ENCODE data around the gene KCNQ1.

Gene KCNQ1

DNA sequence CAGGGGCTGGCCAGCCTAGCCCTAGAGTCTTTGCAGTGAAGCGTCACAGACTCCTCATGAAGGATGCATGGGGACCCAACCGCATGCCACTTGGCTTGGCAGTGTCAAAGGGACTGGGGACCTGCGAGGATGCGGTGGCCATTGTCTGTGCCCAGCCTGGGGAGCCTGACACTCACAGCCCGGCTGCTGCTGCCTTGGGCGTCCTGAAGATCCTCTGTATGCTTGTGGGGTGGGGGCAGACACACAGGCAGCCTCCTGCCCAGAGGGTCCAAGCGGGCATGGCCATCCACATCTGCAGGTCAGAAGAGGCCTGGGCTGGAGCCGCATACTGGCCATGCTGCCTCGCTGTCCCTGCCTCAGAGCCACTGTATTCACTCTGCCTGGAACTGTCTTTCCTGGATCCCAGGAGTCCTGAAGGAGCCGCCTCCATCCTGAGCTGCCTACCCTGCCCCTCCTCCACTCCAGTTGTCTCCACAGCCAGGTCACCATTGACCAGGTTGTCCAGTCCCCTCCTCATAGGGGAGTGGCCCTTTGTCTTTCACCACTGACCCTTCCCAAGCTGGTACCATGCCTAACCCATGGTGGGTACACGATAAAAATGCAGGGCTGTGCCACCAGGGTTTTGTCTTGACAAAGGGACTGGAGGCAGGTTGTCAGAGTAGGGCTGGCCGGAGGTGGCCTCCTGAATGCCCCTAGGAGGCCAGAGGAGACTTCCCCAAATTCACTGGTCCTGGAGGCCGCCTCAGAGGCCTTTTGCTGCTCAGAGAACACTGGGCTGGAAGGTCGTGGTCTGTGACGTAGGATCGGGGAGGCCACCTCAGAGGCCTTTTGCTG, 148.0 kb downstream of the KCNQ1 start:
- TF ChIP-seq, protein P1, sequence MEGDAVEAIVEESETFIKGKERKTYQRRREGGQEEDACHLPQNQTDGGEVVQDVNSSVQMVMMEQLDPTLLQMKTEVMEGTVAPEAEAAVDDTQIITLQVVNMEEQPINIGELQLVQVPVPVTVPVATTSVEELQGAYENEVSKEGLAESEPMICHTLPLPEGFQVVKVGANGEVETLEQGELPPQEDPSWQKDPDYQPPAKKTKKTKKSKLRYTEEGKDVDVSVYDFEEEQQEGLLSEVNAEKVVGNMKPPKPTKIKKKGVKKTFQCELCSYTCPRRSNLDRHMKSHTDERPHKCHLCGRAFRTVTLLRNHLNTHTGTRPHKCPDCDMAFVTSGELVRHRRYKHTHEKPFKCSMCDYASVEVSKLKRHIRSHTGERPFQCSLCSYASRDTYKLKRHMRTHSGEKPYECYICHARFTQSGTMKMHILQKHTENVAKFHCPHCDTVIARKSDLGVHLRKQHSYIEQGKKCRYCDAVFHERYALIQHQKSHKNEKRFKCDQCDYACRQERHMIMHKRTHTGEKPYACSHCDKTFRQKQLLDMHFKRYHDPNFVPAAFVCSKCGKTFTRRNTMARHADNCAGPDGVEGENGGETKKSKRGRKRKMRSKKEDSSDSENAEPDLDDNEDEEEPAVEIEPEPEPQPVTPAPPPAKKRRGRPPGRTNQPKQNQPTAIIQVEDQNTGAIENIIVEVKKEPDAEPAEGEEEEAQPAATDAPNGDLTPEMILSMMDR (IDR thresholded peaks at IDR 0.05; ENCODE audit: control insufficient read depth, insufficient read depth, low read depth, low read length, missing control alignments) = no peak
- H3K4me3 ChIP-seq (ENCODE audit: control insufficient read depth, low read depth, low read length) = no peak overlapping the region
- DNase-seq (ENCODE audit: low read depth) = no peak

DNA sequence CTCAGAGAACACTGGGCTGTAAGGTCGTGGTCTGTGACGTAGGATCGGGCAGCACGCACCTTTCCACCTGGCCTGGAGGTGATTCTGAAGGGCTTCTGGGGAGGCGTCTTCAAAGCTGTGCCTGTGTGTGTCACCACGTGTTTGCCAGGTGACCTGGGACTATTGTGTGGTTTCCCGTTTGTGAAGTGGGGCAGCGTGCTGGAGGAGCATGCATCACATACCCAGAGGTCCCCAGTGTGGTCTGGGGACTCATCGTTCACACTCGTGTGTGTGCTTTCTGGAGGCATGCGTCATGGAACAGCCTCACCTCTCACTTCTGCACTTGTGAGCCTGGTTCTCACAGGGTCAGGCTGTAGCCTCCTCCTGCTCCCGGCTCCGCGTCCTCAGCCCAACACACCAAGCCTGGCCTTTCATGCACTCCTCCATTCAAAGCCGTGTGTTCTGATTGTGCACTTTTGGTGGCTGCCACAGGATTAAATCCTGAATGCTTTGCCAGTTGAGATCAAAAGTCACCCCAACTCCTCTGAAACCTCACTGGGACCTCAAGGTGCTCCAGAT, 148.7 kb downstream of the KCNQ1 start:
- H3K4me3 ChIP-seq (ENCODE audit: control insufficient read depth, low read depth, low read length) = no peak overlapping the region
- TF ChIP-seq, protein P1 (IDR thresholded peaks at IDR 0.05; ENCODE audit: control insufficient read depth, insufficient read depth, low read depth, low read length, missing control alignments) = no peak
- no peak for DNase-seq (ENCODE audit: low read depth)

- TF ChIP-seq, protein P1 (IDR thresholded peaks at IDR 0.05; ENCODE audit: control insufficient read depth, insufficient read depth, low read depth, low read length, missing control alignments) = no peak
- H3K4me3 ChIP-seq (ENCODE audit: control insufficient read depth, low read depth, low read length) = no peak overlapping the region
- no peak for DNase-seq (ENCODE audit: low read depth)
These were observed 149.5 kb downstream of the KCNQ1 start for GRCh38 chr11:2594267-2594666.

- TF ChIP-seq, protein P1 (IDR thresholded peaks at IDR 0.05; ENCODE audit: control insufficient read depth, insufficient read depth, low read depth, low read length, missing control alignments) = no peak
- no peak for DNase-seq (ENCODE audit: low read depth)
- no peak overlapping the region for H3K4me3 ChIP-seq (ENCODE audit: control insufficient read depth, low read depth, low read length)
These were observed 150.4 kb downstream of the KCNQ1 start for GRCh38 chr11:2595204-2595603.

DNA sequence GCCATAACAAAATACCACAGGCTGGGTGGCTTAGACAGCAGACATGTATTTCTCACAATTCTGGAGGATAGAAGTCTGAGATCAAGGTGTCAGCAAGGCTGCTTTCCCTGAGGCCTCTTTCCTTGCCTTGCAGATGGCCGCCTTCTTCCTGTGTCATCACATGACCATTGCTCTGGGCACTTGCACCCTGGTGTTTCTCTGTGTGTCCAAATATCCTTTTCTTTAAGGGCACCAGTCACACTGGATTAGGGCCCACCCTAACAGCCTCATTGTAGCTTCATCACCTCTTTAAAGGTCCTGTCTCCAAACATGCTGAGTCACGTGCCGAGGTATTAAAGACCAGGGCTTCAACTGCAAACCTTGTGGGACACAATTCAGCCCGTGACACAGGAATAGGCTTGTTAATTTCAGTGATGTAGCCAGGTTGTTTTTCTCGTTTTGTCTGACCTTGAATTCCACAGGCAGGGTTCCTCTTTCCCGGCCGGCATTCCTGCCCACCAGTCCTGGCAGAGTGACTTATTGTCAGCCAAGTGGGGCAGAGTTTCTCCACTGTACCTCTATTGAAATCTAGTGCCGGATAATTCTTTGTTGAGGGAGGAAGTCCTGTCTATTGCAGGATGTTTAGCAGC, 154.9 kb downstream of the KCNQ1 start:
- H3K4me3 ChIP-seq (ENCODE audit: control insufficient read depth, low read depth, low read length) = no peak overlapping the region
- TF ChIP-seq, protein P1 (IDR thresholded peaks at IDR 0.05; ENCODE audit: control insufficient read depth, insufficient read depth, low read depth, low read length, missing control alignments) = no peak
- no peak for DNase-seq (ENCODE audit: low read depth)

- DNase-seq (ENCODE audit: low read depth) = no peak
- TF ChIP-seq, protein P1 (IDR thresholded peaks at IDR 0.05; ENCODE audit: control insufficient read depth, insufficient read depth, low read depth, low read length, missing control alignments) = no peak
- no peak overlapping the region for H3K4me3 ChIP-seq (ENCODE audit: control insufficient read depth, low read depth, low read length)
These were observed 164.5 kb downstream of the KCNQ1 start for GRCh38 chr11:2609345-2609744.
